Measurements from ENCODE around the gene ANO10.

ANO10 gene

GRCh38 chr3:43559961-43560360 is 61.9 kb downstream of the ANO10 start:
- no peak for ATAC-seq (ENCODE audit: insufficient read depth, low read depth)
- Histone ChIP-seq H3K9ac (ENCODE audit: low read depth, low read length) (no peak overlapping the region), H3K9me3 (ENCODE audit: insufficient read depth, low read length, severe bottlenecking) (no peaks in the 10 kb centered on the region), H2AFZ (ENCODE audit: low read depth, low read length) (no peak overlapping the region), H3K79me2 (ENCODE audit: insufficient read depth, low read length) (no peaks in the 10 kb centered on the region), H3K4me1 (ENCODE audit: insufficient read depth, low read length) (no peaks in the 10 kb centered on the region), H3K4me3 (ENCODE audit: low read depth in 1 of 2, low read length in 2 of 2) (no peak overlapping the region), H3K4me2 (ENCODE audit: insufficient read depth, low read length) (no peak overlapping the region), H3K36me3 (ENCODE audit: insufficient read depth, low read length) (no peaks in the 10 kb centered on the region), H3K27ac (ENCODE audit: low read length) (no peak overlapping the region), H3K27me3 (ENCODE audit: insufficient read depth, low read length, poor library complexity) (no peaks in the 10 kb centered on the region), H4K20me1 (ENCODE audit: insufficient read depth, low read length) (no peaks in the 10 kb centered on the region)
- TF ChIP-seq EZH2 (IDR thresholded peaks at IDR 0.05; ENCODE audit: borderline replicate concordance, low read depth, low read length, severe bottlenecking) (no peak), CTCF (IDR thresholded peaks at IDR 0.05; ENCODE audit: borderline replicate concordance, extremely low read depth, low read length, poor library complexity, severe bottlenecking) (peak; percentile 8)
- no peak for DNase-seq

- Histone ChIP-seq H4K20me1 (ENCODE audit: insufficient read depth, low read length) (no peaks in the 10 kb centered on the region), H3K4me1 (ENCODE audit: insufficient read depth, low read length) (no peaks in the 10 kb centered on the region), H3K4me2 (ENCODE audit: insufficient read depth, low read length) (no peak overlapping the region), H2AFZ (ENCODE audit: low read depth, low read length) (no peak overlapping the region), H3K9ac (ENCODE audit: low read depth, low read length) (no peak overlapping the region), H3K36me3 (ENCODE audit: insufficient read depth, low read length) (no peaks in the 10 kb centered on the region), H3K27ac (ENCODE audit: low read length) (no peak overlapping the region), H3K79me2 (ENCODE audit: insufficient read depth, low read length) (no peaks in the 10 kb centered on the region), H3K27me3 (ENCODE audit: insufficient read depth, low read length, poor library complexity) (no peaks in the 10 kb centered on the region), H3K9me3 (ENCODE audit: insufficient read depth, low read length, severe bottlenecking) (no peaks in the 10 kb centered on the region), H3K4me3 (ENCODE audit: low read depth in 1 of 2, low read length in 2 of 2) (no peak overlapping the region)
- no peak for TF ChIP-seq CTCF (IDR thresholded peaks at IDR 0.05; ENCODE audit: borderline replicate concordance, extremely low read depth, low read length, poor library complexity, severe bottlenecking)
- no peak for TF ChIP-seq EZH2 (IDR thresholded peaks at IDR 0.05; ENCODE audit: borderline replicate concordance, low read depth, low read length, severe bottlenecking)
- DNase-seq, result no peak
- ATAC-seq (ENCODE audit: insufficient read depth, low read depth), result no peak
Observed at GRCh38 chr3:43558171-43558570, 63.6 kb downstream of the ANO10 start.

- no peaks in the 10 kb centered on the region for H3K79me2 ChIP-seq (ENCODE audit: insufficient read depth, low read length)
- no peaks in the 10 kb centered on the region for H3K9me3 ChIP-seq (ENCODE audit: insufficient read depth, low read length, severe bottlenecking)
- no peaks in the 10 kb centered on the region for H3K4me1 ChIP-seq (ENCODE audit: insufficient read depth, low read length)
- ATAC-seq (ENCODE audit: insufficient read depth, low read depth) (no peak), DNase-seq (no peak)
- H3K4me3 ChIP-seq (ENCODE audit: low read depth in 1 of 2, low read length in 2 of 2), result no peak overlapping the region
- H3K4me2 ChIP-seq (ENCODE audit: insufficient read depth, low read length), result no peak overlapping the region
- no peaks in the 10 kb centered on the region for H3K27me3 ChIP-seq (ENCODE audit: insufficient read depth, low read length, poor library complexity)
- H3K9ac ChIP-seq (ENCODE audit: low read depth, low read length), result no peak overlapping the region
- no peaks in the 10 kb centered on the region for H3K36me3 ChIP-seq (ENCODE audit: insufficient read depth, low read length)
- H4K20me1 ChIP-seq (ENCODE audit: insufficient read depth, low read length), result no peaks in the 10 kb centered on the region
- TF ChIP-seq EZH2 (IDR thresholded peaks at IDR 0.05; ENCODE audit: borderline replicate concordance, low read depth, low read length, severe bottlenecking) (no peak), CTCF (IDR thresholded peaks at IDR 0.05; ENCODE audit: borderline replicate concordance, extremely low read depth, low read length, poor library complexity, severe bottlenecking) (no peak)
- H2AFZ ChIP-seq (ENCODE audit: low read depth, low read length), result no peak overlapping the region
- no peak overlapping the region for H3K27ac ChIP-seq (ENCODE audit: low read length)
Observed at GRCh38 chr3:43549626-43550290, 72.1 kb downstream of the ANO10 start.

All from DND-41 (cell line).